Naive thymus-derived CD4-positive, alpha-beta T cell (primary cell): ENCODE measurements around the gene TEDC1. TPM values are rescaled to one million over a fixed set of nuclear protein-coding genes. Genes with fewer than 3 reads are reported as not detected.

Experiments
- ATAC-seq: fragments of 150-1000 bp; cut with Tn5 transposase; 2 replicates; pipeline ENCODE4 v1.10.0; 2021; ENCODE audit warnings: mild to moderate bottlenecking, moderate library complexity
- CTCF ChIA-PET: fragments of 350-600 bp; sonication (Branson Sonifier 250); formaldehyde crosslinking; loops from one replicate; lab custom pipeline; 2021; ENCODE audit warnings: antibody characterized with exemption; lab: Charles Lee
- POLR2A ChIA-PET: fragments of 350-600 bp; sonication (Branson Sonifier 250); formaldehyde crosslinking; loops from one replicate; lab custom pipeline; 2021; ENCODE audit warnings: antibody characterized with exemption, inconsistent platforms; lab: Charles Lee
- DNase-seq, 9 donors: peaks; one replicate each; pipeline versions ENCODE4 v3.0.0 to v3.0.0-alpha.2; 2020 to 2022; ENCODE audit warnings: mixed read lengths in 1 of 9
- H3K27ac ChIP-seq: one replicate; pipeline ENCODE4 v1.7.0; 2013; ENCODE audit warnings: mild to moderate bottlenecking, low read depth, low read length, moderate library complexity
- H3K27me3 ChIP-seq, 2 donors: one replicate each; pipeline ENCODE4 v1.7.0; 2013; ENCODE audit warnings: low read length in 2 of 2, mild to moderate bottlenecking in 2 of 2, moderate library complexity in 2 of 2; ENCODE audit not compliant: control insufficient read depth in 2 of 2, insufficient read depth in 2 of 2
- H3K36me3 ChIP-seq, 3 experiments: 1 replicate in 2 of 3; 2 replicates in 1 of 3; pipeline ENCODE4 v1.7.0; 2013; ENCODE audit warnings: low read length in 3 of 3, mild to moderate bottlenecking in 3 of 3, moderate library complexity in 1 of 3; ENCODE audit not compliant: insufficient read depth in 3 of 3, control insufficient read depth in 2 of 3
- H3K4me1 ChIP-seq, 2 donors: one replicate each; pipeline ENCODE4 v1.7.0; 2013; ENCODE audit warnings: low read length in 2 of 2, mild to moderate bottlenecking in 2 of 2, moderate library complexity in 1 of 2; ENCODE audit not compliant: control insufficient read depth in 2 of 2, insufficient read depth in 2 of 2
- H3K4me3 ChIP-seq: 2 replicates; pipeline ENCODE4 v1.7.0; 2013; ENCODE audit warnings: mild to moderate bottlenecking, low read length
- H3K9me3 ChIP-seq, 3 experiments: 1 replicate in 2 of 3; 2 replicates in 1 of 3; pipeline ENCODE4 v1.7.0; 2013; ENCODE audit warnings: low read length in 3 of 3; ENCODE audit not compliant: control insufficient read depth in 2 of 3
- H3K27ac Mint-ChIP-seq, 9 donors: one replicate each; pipeline ENCODE4 v1.8.0; 2020 to 2022; ENCODE audit warnings: mixed read lengths in 9 of 9, mild to moderate bottlenecking in 8 of 9, moderate library complexity in 5 of 9, inconsistent platforms in 2 of 9
- H3K27me3 Mint-ChIP-seq, 5 donors: one replicate each; pipeline ENCODE4 v1.8.0; 2021 to 2022; ENCODE audit warnings: mixed read lengths in 5 of 5, mild to moderate bottlenecking in 1 of 5
- H3K36me3 Mint-ChIP-seq, 5 donors: one replicate each; pipeline ENCODE4 v1.8.0; 2020 to 2022; ENCODE audit warnings: mixed read lengths in 5 of 5, mild to moderate bottlenecking in 3 of 5, inconsistent platforms in 1 of 5
- H3K4me1 Mint-ChIP-seq, 7 donors: one replicate each; pipeline ENCODE4 v1.8.0; 2020 to 2022; ENCODE audit warnings: mixed read lengths in 7 of 7, mild to moderate bottlenecking in 3 of 7, inconsistent platforms in 1 of 7
- H3K4me3 Mint-ChIP-seq, 10 donors: one replicate each; pipeline ENCODE4 v1.8.0; 2020 to 2022; ENCODE audit warnings: mild to moderate bottlenecking in 10 of 10, mixed read lengths in 10 of 10, moderate library complexity in 6 of 10, inconsistent platforms in 2 of 10
- H3K9me3 Mint-ChIP-seq, 11 donors: one replicate each; pipeline ENCODE4 v1.8.0; 2020 to 2022; ENCODE audit warnings: mixed read lengths in 11 of 11, mild to moderate bottlenecking in 4 of 11, inconsistent platforms in 1 of 11, moderate library complexity in 1 of 11
- intact Hi-C, 2 donors: fragments of 100-400 bp; cut with micrococcal nuclease; formaldehyde crosslinking; loops; one replicate each; pipeline ENCODE4 v1.15.1; 2023
- polyA plus RNA-seq, 2 donors: library from polyadenylated mRNA; unstranded; fragments of 300-500 nt; fragmentation: Illumina TruSeq; gene quantifications; one replicate each; pipeline ENCODE4 v1.2.3, GENCODE V29; 2021
- total RNA-seq, 6 experiments: library from RNA in 5 of 6; stranded (reverse) in 5 of 6; gene quantifications; 1 replicate in 5 of 6; 2 replicates in 1 of 6; pipeline ENCODE4 v1.2.3 and lab custom pipeline; 2021 to 2026

The TEDC1 gene
- total and polyA plus RNA-seq, 7 experiments from 2014 or later: 10.4 to 294 (median 30.6) TPM

DNA sequence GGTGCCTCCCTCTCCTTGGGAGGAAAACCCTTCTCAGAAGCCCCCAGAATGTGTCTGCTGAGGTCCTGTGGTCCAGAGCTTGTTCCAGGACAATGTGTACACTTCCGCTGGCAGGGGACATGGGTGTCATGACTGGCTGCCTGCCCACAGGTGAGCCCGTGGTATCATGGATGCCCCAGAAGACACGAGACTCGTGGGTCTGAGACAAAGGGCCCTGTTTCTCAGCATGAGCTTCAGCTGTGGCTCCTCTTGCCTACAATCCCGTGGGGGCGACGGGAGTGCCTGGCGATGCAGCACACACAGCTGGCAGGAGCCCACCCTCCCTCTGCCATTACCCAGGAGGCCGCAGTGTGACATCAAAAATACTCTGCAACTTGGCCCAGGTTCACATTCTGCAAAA is 42.3 kb downstream of the TEDC1 start:
- H3K27me3 ChIP-seq: no peaks in the 10 kb centered on the region
- H3K27ac Mint-ChIP-seq: no peak overlapping the region
- DNase-seq (no peak), ATAC-seq (no peak)
- H3K9me3 Mint-ChIP-seq: peaks cover 0 to 1% (median 0%) of the 10 kb centered on the region in 11 donors
- ChIA-PET CTCF (no interaction called here), POLR2A (no interaction called here)
- H3K36me3 ChIP-seq: no peaks in the 10 kb centered on the region
- intact Hi-C loops: no loop called here
- H3K9me3 ChIP-seq: no peaks in the 10 kb centered on the region
- H3K36me3 Mint-ChIP-seq: no peaks in the 10 kb centered on the region
- no peak overlapping the region for H3K27ac ChIP-seq
- H3K4me1 ChIP-seq: peaks cover 3 to 10% of the 10 kb centered on the region in 2 donors
- peaks cover 0 to 24% (median 4%) of the 10 kb centered on the region in 5 donors for H3K27me3 Mint-ChIP-seq
- H3K4me3 Mint-ChIP-seq: no peak overlapping the region
- no peak overlapping the region for H3K4me3 ChIP-seq
- peaks cover 3 to 20% (median 8%) of the 10 kb centered on the region in 7 donors for H3K4me1 Mint-ChIP-seq

DNA sequence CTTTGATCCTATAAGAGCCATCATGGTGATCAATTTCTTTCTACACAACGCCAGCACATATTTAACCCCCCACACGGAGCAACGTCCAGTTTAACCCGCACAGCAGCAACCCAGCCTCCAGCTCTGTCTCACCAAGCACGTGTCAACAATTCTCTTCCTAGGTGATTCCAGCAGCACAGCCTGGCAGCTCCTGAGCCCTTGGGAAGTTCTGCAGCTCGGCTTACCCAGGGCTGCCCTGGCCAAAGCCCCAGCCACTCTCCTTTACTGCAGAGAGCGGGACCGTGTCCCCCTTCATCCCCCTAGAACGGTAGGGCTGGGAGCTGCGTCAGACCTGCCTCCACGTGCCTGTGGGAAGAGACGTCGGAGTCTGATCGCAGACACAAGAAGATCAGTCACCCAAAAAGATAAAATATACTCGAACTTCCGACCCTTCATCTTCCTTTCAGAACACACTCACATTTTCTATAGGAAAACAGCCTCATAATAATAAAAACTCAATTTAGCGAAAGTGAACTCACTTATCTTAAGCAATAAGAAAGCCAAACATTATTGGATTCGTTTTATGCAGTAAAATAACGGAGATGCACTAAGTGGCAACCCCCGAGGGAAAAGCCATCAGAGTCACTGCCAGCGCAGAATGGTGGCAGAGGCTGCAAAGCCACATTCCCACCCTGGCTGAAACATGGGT is 42.9 kb downstream of the TEDC1 start:
- intact Hi-C loops: no loop called here

GRCh38 chr14:105534586-105534985 is 43.5 kb downstream of the TEDC1 start:
- H3K36me3 ChIP-seq: no peaks in the 10 kb centered on the region

More for the DNA sequence above, 42.9 kb downstream of the TEDC1 start:
- H3K36me3 Mint-ChIP-seq: no peaks in the 10 kb centered on the region
- peak overlapping the region in 1 of 10 donors; percentile 2 for H3K4me3 Mint-ChIP-seq
- ChIA-PET POLR2A (no interaction called here), CTCF (no interaction called here)
- Histone ChIP-seq H3K27ac (no peak overlapping the region), H3K27me3 (no peaks in the 10 kb centered on the region), H3K4me3 (no peak overlapping the region), H3K36me3 (no peaks in the 10 kb centered on the region), H3K4me1 (peaks cover 3 to 10% of the 10 kb centered on the region in 2 donors), H3K9me3 (no peaks in the 10 kb centered on the region)
- DNase-seq (no peak), ATAC-seq (no peak)
- H3K4me1 Mint-ChIP-seq: peaks cover under 1 to 17% (median 8%) of the 10 kb centered on the region in 7 donors
- H3K9me3 Mint-ChIP-seq: peaks cover 0 to under 1% (median 0%) of the 10 kb centered on the region in 11 donors
- no peak overlapping the region for H3K27ac Mint-ChIP-seq
- H3K27me3 Mint-ChIP-seq: peaks cover 0 to 27% (median 4%) of the 10 kb centered on the region in 5 donors

DNA sequence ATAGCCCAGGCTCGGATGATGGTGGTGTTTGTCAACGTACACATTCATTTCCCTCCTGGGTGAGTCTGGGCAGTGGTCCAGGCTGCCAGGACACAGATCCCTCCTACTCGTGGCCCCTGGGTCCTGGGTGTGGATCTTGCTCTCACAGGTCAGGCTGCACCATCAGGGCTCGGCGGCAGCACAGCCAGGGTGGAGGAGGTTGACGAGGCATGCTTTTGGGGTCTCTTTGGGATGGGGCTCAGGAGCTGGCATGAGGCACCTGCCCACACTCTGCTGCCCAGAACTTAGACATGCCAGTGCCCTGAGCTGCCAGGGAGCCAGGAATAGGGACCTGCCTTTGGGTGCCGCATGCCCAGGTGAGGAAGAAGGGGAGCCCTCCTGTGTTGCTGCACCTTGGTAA is 45.0 kb downstream of the TEDC1 start:
- Mint-ChIP-seq H3K9me3 (no peaks in the 10 kb centered on the region), H3K4me3 (no peak overlapping the region), H3K4me1 (peaks cover 0 to 6% (median 3%) of the 10 kb centered on the region in 7 donors), H3K36me3 (no peaks in the 10 kb centered on the region), H3K27me3 (peaks cover 0 to 31% (median 0%) of the 10 kb centered on the region in 5 donors), H3K27ac (no peak overlapping the region)
- Histone ChIP-seq H3K27me3 (no peaks in the 10 kb centered on the region), H3K4me1 (peaks cover 0 to 6% of the 10 kb centered on the region in 2 donors), H3K36me3 (no peaks in the 10 kb centered on the region), H3K4me3 (no peak overlapping the region), H3K9me3 (no peaks in the 10 kb centered on the region), H3K27ac (no peak overlapping the region)
- intact Hi-C loops: no loop called here
- no peak for DNase-seq
- no peak for ATAC-seq
- POLR2A ChIA-PET: no interaction called here
- CTCF ChIA-PET: no interaction called here

More at GRCh38 chr14:105534586-105534985, 43.5 kb downstream of the TEDC1 start:
- Mint-ChIP-seq H3K9me3 (no peaks in the 10 kb centered on the region), H3K27ac (no peak overlapping the region), H3K27me3 (peaks cover 0 to 28% (median 2%) of the 10 kb centered on the region in 5 donors), H3K4me3 (no peak overlapping the region), H3K4me1 (peaks cover 0 to 14% (median 7%) of the 10 kb centered on the region in 7 donors), H3K36me3 (no peaks in the 10 kb centered on the region)
- ChIA-PET POLR2A (no interaction called here), CTCF (no interaction called here)
- no peaks in the 10 kb centered on the region for H3K9me3 ChIP-seq
- no peak overlapping the region for H3K27ac ChIP-seq
- H3K4me3 ChIP-seq: no peak overlapping the region
- no peaks in the 10 kb centered on the region for H3K27me3 ChIP-seq
- ATAC-seq (no peak), DNase-seq (no peak)
- intact Hi-C loops: no loop called here
- H3K4me1 ChIP-seq: peaks cover 0 to 6% of the 10 kb centered on the region in 2 donors

GRCh38 chr14:105536691-105537579 is 45.9 kb downstream of the TEDC1 start:
- CTCF ChIA-PET: interaction anchor here (0.9 to 1.2 kb wide), 2 partner anchors 166 to 175 kb away, joined by 3 read pairs; no protein-coding TSS in a partner anchor
- H3K9me3 ChIP-seq: no peaks in the 10 kb centered on the region
- H3K36me3 ChIP-seq: no peaks in the 10 kb centered on the region
- no peaks in the 10 kb centered on the region for H3K27me3 ChIP-seq
- POLR2A ChIA-PET: no interaction called here
- intact Hi-C loops: no loop called here
- ATAC-seq (no peak), DNase-seq (no peak)
- peaks cover 0 to 7% (median 3%) of the 10 kb centered on the region in 7 donors for H3K4me1 Mint-ChIP-seq
- no peak overlapping the region for H3K27ac ChIP-seq
- H3K27me3 Mint-ChIP-seq: peaks cover 0 to 40% (median 5%) of the 10 kb centered on the region in 5 donors
- no peak overlapping the region for H3K4me3 ChIP-seq
- H3K4me1 ChIP-seq: peaks cover 0 to 6% of the 10 kb centered on the region in 2 donors
- no peak overlapping the region for H3K4me3 Mint-ChIP-seq
- H3K9me3 Mint-ChIP-seq: peaks cover 0 to 1% (median 0%) of the 10 kb centered on the region in 11 donors
- no peak overlapping the region for H3K27ac Mint-ChIP-seq
- H3K36me3 Mint-ChIP-seq: peaks cover 0 to 5% (median 0%) of the 10 kb centered on the region in 5 donors

DNA sequence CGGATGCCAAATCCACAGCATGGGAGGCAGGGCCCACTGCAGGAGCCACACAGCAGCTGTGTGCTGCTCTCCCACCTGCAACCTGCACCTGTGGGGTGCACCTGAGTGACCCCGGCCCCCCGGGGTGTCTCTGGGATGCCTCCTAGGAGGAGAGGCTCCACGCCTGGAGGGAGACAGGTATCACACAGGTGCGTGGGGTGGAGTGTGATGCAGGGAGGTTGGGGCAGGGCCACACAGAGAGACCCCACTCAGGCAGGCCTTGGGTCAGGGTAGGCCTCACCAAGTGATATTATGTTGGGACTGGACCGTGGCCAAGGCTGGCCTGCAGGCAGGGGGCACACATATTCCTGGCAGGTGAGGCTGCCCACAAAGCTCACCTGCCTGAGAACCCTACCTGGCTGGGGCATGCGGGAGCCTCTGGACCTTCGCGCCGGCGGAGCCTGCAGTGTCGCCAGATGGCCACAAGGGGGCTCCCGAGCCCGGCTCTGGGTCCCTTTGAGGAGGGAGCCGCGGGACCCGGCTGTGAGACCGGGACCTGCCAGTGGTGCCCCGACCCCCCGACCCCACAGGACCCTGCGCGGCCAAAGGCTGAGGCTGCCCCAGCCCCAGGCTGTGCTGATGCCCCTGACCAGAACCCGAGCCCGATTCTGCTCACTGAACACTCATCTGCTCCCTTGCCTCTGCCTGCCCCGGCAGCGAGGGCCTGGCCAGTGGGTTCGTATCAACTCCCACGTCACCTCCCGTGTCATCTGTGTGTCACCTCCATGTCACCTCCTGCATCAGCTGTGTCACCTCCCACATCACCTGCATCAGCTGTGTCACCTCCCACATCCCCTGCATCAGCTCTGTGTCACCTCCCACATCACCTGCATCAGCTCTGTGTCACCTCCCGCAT is 46.8 kb downstream of the TEDC1 start:
- H3K9me3 Mint-ChIP-seq: peaks cover 0 to 5% (median 0%) of the 10 kb centered on the region in 11 donors
- H3K9me3 ChIP-seq: no peaks in the 10 kb centered on the region
- peaks cover 0 to 5% (median 0%) of the 10 kb centered on the region in 5 donors for H3K36me3 Mint-ChIP-seq
- H3K4me3 ChIP-seq: no peak overlapping the region
- intact Hi-C loops: no loop called here
- ChIA-PET POLR2A (no interaction called here), CTCF (interaction anchor here (0.7 to 1.2 kb wide), 3 partner anchors 167 to 414 kb away, joined by 3 read pairs; no protein-coding TSS in a partner anchor)
- peaks cover 0 to 6% (median 1%) of the 10 kb centered on the region in 7 donors for H3K4me1 Mint-ChIP-seq
- no peaks in the 10 kb centered on the region for H3K36me3 ChIP-seq
- H3K27me3 Mint-ChIP-seq: peaks cover 0 to 41% (median 9%) of the 10 kb centered on the region in 5 donors
- H3K27ac Mint-ChIP-seq: no peak overlapping the region
- DNase-seq (peak; percentile 36 to 80 (median 62)), ATAC-seq (peak; percentile 86)
- H3K4me3 Mint-ChIP-seq: peak overlapping the region in 1 of 10 donors; percentile 45
- peaks cover 0 to 6% of the 10 kb centered on the region in 2 donors for H3K4me1 ChIP-seq
- H3K27me3 ChIP-seq: no peaks in the 10 kb centered on the region
- no peak overlapping the region for H3K27ac ChIP-seq
